ENCODE results near the gene PLK5.

DNA sequence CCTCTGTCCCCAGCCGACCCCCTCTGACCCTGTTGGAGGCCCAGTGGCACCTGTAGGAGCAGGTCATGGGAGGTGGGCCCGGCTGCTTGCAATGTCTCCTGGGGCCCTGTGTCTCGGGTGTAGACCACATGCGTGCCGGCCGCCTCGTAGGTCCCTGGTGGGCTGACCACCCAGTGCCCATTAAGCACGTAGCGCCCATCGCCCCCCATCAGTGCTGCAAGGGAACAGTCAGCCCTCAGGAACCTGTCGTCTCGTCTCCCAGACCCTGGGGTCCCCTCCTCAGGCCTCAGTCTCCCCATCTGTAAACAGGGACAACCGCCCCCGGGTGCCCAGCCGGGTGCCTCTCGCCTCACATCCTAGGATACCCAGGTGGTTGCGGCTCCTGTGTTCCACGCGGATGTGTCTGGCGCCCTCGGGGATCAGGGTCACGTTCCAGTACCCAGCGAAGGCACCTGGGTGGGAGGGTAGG, 16.7 kb upstream of the PLK5 start:
- TF ChIP-seq ZFP3 (CRISPR knock-in tag; IDR thresholded peaks at IDR 0.05): no peak
- no peak for TF ChIP-seq CSDC2 (CRISPR knock-in tag; IDR thresholded peaks at IDR 0.05)
- TF ChIP-seq BACH2 (CRISPR knock-in tag; IDR thresholded peaks at IDR 0.05; ENCODE audit: borderline replicate concordance): no peak
- no peak for TF ChIP-seq ZNF70 (CRISPR knock-in tag; IDR thresholded peaks at IDR 0.05)
- TF ChIP-seq ESRRG (CRISPR knock-in tag; IDR thresholded peaks at IDR 0.05): no peak
- no peak for TF ChIP-seq SNAI2 (CRISPR knock-in tag; IDR thresholded peaks at IDR 0.05)
- TF ChIP-seq, protein P1, sequence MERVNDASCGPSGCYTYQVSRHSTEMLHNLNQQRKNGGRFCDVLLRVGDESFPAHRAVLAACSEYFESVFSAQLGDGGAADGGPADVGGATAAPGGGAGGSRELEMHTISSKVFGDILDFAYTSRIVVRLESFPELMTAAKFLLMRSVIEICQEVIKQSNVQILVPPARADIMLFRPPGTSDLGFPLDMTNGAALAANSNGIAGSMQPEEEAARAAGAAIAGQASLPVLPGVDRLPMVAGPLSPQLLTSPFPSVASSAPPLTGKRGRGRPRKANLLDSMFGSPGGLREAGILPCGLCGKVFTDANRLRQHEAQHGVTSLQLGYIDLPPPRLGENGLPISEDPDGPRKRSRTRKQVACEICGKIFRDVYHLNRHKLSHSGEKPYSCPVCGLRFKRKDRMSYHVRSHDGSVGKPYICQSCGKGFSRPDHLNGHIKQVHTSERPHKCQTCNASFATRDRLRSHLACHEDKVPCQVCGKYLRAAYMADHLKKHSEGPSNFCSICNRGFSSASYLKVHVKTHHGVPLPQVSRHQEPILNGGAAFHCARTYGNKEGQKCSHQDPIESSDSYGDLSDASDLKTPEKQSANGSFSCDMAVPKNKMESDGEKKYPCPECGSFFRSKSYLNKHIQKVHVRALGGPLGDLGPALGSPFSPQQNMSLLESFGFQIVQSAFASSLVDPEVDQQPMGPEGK (CRISPR knock-in tag; IDR thresholded peaks at IDR 0.05; ENCODE audit: borderline replicate concordance): no peak
- TF ChIP-seq TCF4 (CRISPR knock-in tag; IDR thresholded peaks at IDR 0.05; ENCODE audit: borderline replicate concordance): no peak
- TF ChIP-seq, protein P2, sequence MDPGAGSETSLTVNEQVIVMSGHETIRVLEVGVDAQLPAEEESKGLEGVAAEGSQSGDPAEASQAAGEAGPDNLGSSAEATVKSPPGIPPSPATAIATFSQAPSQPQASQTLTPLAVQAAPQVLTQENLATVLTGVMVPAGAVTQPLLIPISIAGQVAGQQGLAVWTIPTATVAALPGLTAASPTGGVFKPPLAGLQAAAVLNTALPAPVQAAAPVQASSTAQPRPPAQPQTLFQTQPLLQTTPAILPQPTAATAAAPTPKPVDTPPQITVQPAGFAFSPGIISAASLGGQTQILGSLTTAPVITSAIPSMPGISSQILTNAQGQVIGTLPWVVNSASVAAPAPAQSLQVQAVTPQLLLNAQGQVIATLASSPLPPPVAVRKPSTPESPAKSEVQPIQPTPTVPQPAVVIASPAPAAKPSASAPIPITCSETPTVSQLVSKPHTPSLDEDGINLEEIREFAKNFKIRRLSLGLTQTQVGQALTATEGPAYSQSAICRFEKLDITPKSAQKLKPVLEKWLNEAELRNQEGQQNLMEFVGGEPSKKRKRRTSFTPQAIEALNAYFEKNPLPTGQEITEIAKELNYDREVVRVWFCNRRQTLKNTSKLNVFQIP (CRISPR knock-in tag; IDR thresholded peaks at IDR 0.05; ENCODE audit: borderline replicate concordance, low read depth): no peak
- TF ChIP-seq ZFP30 (CRISPR knock-in tag; IDR thresholded peaks at IDR 0.05): no peak
- TF ChIP-seq, protein P3, sequence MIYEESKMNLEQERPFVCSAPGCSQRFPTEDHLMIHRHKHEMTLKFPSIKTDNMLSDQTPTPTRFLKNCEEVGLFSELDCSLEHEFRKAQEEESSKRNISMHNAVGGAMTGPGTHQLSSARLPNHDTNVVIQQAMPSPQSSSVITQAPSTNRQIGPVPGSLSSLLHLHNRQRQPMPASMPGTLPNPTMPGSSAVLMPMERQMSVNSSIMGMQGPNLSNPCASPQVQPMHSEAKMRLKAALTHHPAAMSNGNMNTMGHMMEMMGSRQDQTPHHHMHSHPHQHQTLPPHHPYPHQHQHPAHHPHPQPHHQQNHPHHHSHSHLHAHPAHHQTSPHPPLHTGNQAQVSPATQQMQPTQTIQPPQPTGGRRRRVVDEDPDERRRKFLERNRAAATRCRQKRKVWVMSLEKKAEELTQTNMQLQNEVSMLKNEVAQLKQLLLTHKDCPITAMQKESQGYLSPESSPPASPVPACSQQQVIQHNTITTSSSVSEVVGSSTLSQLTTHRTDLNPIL (CRISPR knock-in tag; IDR thresholded peaks at IDR 0.05; ENCODE audit: low read depth): no peak

Measured in SK-N-SH treated with all-trans-retinoic acid at 6 μM for 48 hours (cell line).